ENCODE data around the gene SYT7. TPM values are rescaled to one million over a fixed set of nuclear protein-coding genes. Genes with fewer than 3 reads are reported as not detected.

Gene SYT7
- total RNA-seq, 1 experiment from 2014 or later: 2.5 TPM

GRCh38 chr11:61522881-61523280, 58.0 kb downstream of the SYT7 start:
- ATAC-seq (no peak), DNase-seq (ENCODE audit: low read depth, low spot score) (no peak)
- Histone ChIP-seq H3K27me3 (ENCODE audit: control insufficient read depth, insufficient read depth, low read length) (no peaks in the 10 kb centered on the region), H3K9me3 (ENCODE audit: control insufficient read depth, insufficient read depth, low read depth, low read length) (no peaks in the 10 kb centered on the region), H3K27ac (ENCODE audit: low read length) (no peak overlapping the region), H3K4me1 (ENCODE audit: control insufficient read depth, insufficient read depth, low read length) (no peaks in the 10 kb centered on the region), H3K4me3 (ENCODE audit: low read depth in 2 of 2, low read length in 2 of 2) (no peak overlapping the region), H3K36me3 (ENCODE audit: control insufficient read depth, insufficient read depth, low read length) (no peaks in the 10 kb centered on the region)
- ChIA-PET CTCF (no interaction called here), POLR2A (no interaction called here)
- intact Hi-C loops (cut with micrococcal nuclease; ENCODE audit: unreplicated experiment): no loop called here
- no TSS peak for BruUV-seq (replicated peaks)
- TF ChIP-seq REST (IDR thresholded peaks at IDR 0.05; ENCODE audit: insufficient read depth in 1 of 2, low read depth in 2 of 2, low read length in 1 of 2) (no peak), TCF7L2 (IDR thresholded peaks at IDR 0.05; ENCODE audit: low read depth, low read length) (no peak), CTCF (IDR thresholded peaks at IDR 0.05) (no peak), POLR2AphosphoS5 (IDR thresholded peaks at IDR 0.05; ENCODE audit: low read depth, low read length) (no peak), SIN3A (IDR thresholded peaks at IDR 0.05; ENCODE audit: borderline replicate concordance, insufficient read depth, low read depth, low read length) (no peak)
- in situ Hi-C loops (cut with HindIII; ENCODE audit: low pct_unique_long_range_greater_than_20kb, low sequenced_read_pairs): no loop called here

GRCh38 chr11:61518032-61518795, 62.7 kb downstream of the SYT7 start:
- ATAC-seq (no peak), DNase-seq (ENCODE audit: low read depth, low spot score) (no peak)
- ChIA-PET CTCF (interaction anchor here (0.9 to 2.7 kb wide), 4 partner anchors 29 to 1859 kb away, joined by 3 to 31 read pairs (median 5); no protein-coding TSS in a partner anchor), POLR2A (no interaction called here)
- Histone ChIP-seq H3K36me3 (ENCODE audit: control insufficient read depth, insufficient read depth, low read length) (no peaks in the 10 kb centered on the region), H3K4me1 (ENCODE audit: control insufficient read depth, insufficient read depth, low read length) (peaks cover 5% of the 10 kb centered on the region), H3K9me3 (ENCODE audit: control insufficient read depth, insufficient read depth, low read depth, low read length) (no peaks in the 10 kb centered on the region), H3K27ac (ENCODE audit: low read length) (no peak overlapping the region), H3K27me3 (ENCODE audit: control insufficient read depth, insufficient read depth, low read length) (no peaks in the 10 kb centered on the region), H3K4me3 (ENCODE audit: low read depth in 2 of 2, low read length in 2 of 2) (no peak overlapping the region)
- no TSS peak for BruUV-seq (replicated peaks)
- TF ChIP-seq REST (IDR thresholded peaks at IDR 0.05; ENCODE audit: insufficient read depth in 1 of 2, low read depth in 2 of 2, low read length in 1 of 2) (no peak), CTCF (IDR thresholded peaks at IDR 0.05) (no peak), SIN3A (IDR thresholded peaks at IDR 0.05; ENCODE audit: borderline replicate concordance, insufficient read depth, low read depth, low read length) (no peak), POLR2AphosphoS5 (IDR thresholded peaks at IDR 0.05; ENCODE audit: low read depth, low read length) (no peak), TCF7L2 (IDR thresholded peaks at IDR 0.05; ENCODE audit: low read depth, low read length) (no peak)
- in situ Hi-C loops (cut with HindIII; ENCODE audit: low pct_unique_long_range_greater_than_20kb, low sequenced_read_pairs) (no loop called here), intact Hi-C loops (cut with micrococcal nuclease; ENCODE audit: unreplicated experiment) (loop anchor here (10.0 kb wide), 1 partner anchor 73 kb away; no protein-coding TSS in a partner anchor)
